ENCODE data around the gene COMT.

COMT gene

DNA sequence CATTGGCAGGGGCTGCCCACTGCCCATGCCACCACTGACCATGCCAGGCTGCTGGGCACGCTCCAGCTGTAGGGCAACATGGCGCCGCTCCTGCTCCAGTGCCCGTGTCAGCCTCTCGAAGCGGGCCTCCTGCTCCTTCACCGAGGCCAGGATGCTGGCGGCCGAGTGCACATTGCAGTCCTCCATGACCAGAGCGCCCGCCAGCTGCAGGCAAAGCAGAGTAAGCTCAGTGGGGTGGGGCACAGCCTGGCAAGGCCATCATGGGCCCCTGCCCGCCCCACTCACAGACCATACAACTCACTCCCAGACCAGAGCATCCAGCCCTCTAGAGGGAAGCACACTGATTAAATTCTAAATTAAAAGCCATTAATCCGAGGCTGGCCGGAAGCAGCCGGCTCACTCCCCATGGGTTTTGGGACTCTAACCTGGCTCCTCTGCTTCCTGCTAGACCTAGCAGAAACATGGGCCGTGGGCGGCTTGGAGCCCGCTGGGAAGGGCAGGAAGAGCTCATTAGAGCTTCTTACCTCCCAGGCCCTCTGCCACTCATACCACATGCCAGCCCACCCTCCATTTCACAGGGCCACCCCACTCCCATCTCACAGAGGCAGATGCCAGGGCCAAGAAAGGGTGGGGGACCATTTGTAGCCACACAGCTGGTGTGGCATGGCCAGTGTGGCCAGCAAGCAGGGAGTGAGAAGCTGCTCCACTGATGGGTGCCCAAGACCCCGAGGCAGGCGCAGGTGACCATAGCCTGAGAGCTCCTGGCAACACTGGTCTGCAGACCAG lies 49.2 kb downstream of the COMT start:
- TF ChIP-seq CTCF (conservative IDR thresholded peaks at IDR 0.05; ENCODE audit: control insufficient read depth, insufficient read depth, low read depth, low read length), result no peak
- no peak for DNase-seq (ENCODE audit: low read depth)
- H3K4me3 ChIP-seq (ENCODE audit: control insufficient read depth, low read depth, low read length), result no peak overlapping the region

- TF ChIP-seq CTCF (conservative IDR thresholded peaks at IDR 0.05; ENCODE audit: control insufficient read depth, insufficient read depth, low read depth, low read length), result no peak
- H3K4me3 ChIP-seq (ENCODE audit: control insufficient read depth, low read depth, low read length), result no peak overlapping the region
- no peak for DNase-seq (ENCODE audit: low read depth)
Measured at GRCh38 chr22:19991395-19991644, 49.7 kb downstream of the COMT start.

DNA sequence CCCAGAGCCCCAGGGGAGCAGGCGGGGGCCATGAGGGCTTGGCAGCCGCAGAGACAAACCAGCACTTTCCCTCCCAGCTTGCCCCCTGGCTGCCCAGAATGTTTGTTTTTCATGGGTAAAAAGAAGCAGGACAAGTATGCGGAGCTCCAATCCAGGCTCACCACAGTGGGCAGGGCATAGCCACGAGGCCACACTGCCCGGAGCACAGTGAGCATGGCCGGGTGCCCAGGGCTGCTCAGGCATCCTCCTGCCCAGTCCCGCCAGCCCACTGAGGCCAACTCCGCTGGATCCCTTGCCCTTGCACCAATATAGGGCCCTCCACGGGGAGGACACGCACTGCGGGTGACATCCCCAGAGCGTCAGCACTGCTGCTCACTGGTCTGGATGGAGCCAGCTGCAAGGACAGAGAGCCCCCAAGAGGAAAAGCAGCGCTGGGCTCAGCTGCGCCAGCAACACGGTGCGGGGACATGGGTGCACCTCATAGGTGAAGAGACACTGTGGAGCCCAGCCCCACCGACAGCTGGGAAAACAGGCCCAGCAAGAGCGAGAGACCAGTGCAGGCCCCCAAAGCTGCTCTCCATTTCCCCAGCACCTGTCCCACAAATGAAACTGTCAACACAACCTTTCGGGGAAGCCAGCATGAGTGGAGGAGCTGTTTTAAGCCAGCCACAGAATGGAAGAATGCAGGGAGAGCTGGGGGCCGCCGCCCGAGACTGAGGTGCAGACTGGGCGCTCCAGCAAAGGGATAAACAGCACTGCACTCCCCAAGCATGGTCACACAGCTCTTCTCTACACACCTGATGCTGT lies 50.3 kb downstream of the COMT start:
- TF ChIP-seq CTCF (conservative IDR thresholded peaks at IDR 0.05; ENCODE audit: control insufficient read depth, insufficient read depth, low read depth, low read length), result no peak
- no peak overlapping the region for H3K4me3 ChIP-seq (ENCODE audit: control insufficient read depth, low read depth, low read length)
- no peak for DNase-seq (ENCODE audit: low read depth)

GRCh38 chr22:19992481-19992911 lies 50.9 kb downstream of the COMT start:
- no peak for DNase-seq (ENCODE audit: low read depth)
- no peak overlapping the region for H3K4me3 ChIP-seq (ENCODE audit: control insufficient read depth, low read depth, low read length)
- TF ChIP-seq CTCF (conservative IDR thresholded peaks at IDR 0.05; ENCODE audit: control insufficient read depth, insufficient read depth, low read depth, low read length), result no peak

DNA sequence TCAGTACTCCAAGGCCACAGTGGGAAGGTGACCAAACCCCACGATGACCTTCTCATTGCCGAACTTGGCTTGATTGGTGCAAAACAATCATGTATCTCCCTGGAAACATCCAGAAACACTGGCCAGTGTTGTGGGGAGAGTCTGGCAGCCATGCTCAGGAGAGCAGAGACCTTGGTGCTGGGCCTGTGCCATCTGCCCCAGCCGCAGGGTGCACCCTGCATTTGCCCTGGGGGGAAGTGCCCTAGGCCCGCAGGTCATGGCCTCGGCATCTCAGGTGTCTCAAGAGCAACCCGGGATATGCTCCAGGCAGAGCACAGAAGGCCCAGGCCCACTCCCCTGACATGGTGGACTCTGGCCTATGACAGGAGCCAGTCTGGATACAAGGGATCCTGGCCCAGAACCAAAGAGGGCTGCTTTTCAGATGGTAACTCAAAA lies 51.4 kb downstream of the COMT start:
- no peak for DNase-seq (ENCODE audit: low read depth)
- no peak for TF ChIP-seq CTCF (conservative IDR thresholded peaks at IDR 0.05; ENCODE audit: control insufficient read depth, insufficient read depth, low read depth, low read length)
- no peak overlapping the region for H3K4me3 ChIP-seq (ENCODE audit: control insufficient read depth, low read depth, low read length)

DNA sequence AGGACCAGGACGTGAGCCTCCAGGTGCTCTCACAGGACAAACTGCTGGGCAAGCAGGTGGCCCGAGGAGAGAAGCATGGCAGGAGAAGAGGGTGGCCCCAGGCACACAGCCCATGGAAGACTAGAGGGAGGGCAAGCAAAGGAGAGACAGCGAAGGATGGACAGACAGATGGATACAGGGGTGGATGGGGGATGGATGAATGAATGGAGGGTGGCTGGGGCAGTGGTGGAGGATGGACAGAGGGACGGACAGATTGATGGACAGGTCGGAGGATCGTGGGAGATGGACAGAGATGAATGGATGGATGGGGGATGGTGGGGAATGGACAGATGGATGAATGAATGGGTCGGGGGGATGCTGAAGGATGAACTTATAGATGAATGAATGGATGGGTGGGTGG lies 52.4 kb downstream of the COMT start:
- no peak for TF ChIP-seq CTCF (conservative IDR thresholded peaks at IDR 0.05; ENCODE audit: control insufficient read depth, insufficient read depth, low read depth, low read length)
- H3K4me3 ChIP-seq (ENCODE audit: control insufficient read depth, low read depth, low read length), result no peak overlapping the region
- DNase-seq (ENCODE audit: low read depth), result no peak

All from fibroblast of mammary gland (primary cell).